Activated B cell treated with CpG ODN at 0.5 μM for 24 hours (primary cell): Measurements from ENCODE around the gene EIPR1. TPM values are rescaled to one million over a fixed set of nuclear protein-coding genes. Genes with fewer than 3 reads are reported as not detected.

Experiments
- ATAC-seq: fragments of 200-7000 bp; cut with Tn5 transposase; one replicate; pipeline ENCODE4 v1.10.0; 2021; ENCODE audit warnings: low read depth, mild to moderate bottlenecking, moderate library complexity
- CTCF ChIA-PET: fragments of 350-600 bp; sonication (Branson Sonifier 250); formaldehyde crosslinking; loops from one replicate; lab custom pipeline; 2021; ENCODE audit warnings: antibody characterized with exemption; lab: Charles Lee
- POLR2A ChIA-PET: fragments of 350-600 bp; sonication (Branson Sonifier 250); formaldehyde crosslinking; loops from one replicate; lab custom pipeline; 2021; ENCODE audit warnings: antibody characterized with exemption; lab: Charles Lee
- DNase-seq: peaks from one replicate; pipeline ENCODE4 v3.0.0; 2022
- H3K27ac Mint-ChIP-seq: one replicate; pipeline ENCODE4 v1.8.0; 2020; ENCODE audit warnings: mixed read lengths
- H3K27me3 Mint-ChIP-seq: one replicate; pipeline ENCODE4 v1.8.0; 2021; ENCODE audit warnings: mixed read lengths
- H3K36me3 Mint-ChIP-seq: one replicate; pipeline ENCODE4 v1.8.0; 2021; ENCODE audit warnings: low read depth, mixed read lengths
- H3K4me1 Mint-ChIP-seq: one replicate; pipeline ENCODE4 v1.8.0; 2021; ENCODE audit warnings: mixed read lengths
- H3K4me3 Mint-ChIP-seq: one replicate; pipeline ENCODE4 v1.8.0; 2020; ENCODE audit warnings: mild to moderate bottlenecking, mixed read lengths
- H3K9me3 Mint-ChIP-seq: one replicate; pipeline ENCODE4 v1.8.0; 2020; ENCODE audit warnings: mixed read lengths
- CTCF ChIP-seq: fragments of 200-600 bp; IDR thresholded peaks from one replicate; pipeline ENCODE4 v1.8.0; 2022; ENCODE audit warnings: antibody characterized with exemption, mild to moderate bottlenecking
- intact Hi-C: fragments of 100-400 bp; cut with micrococcal nuclease; formaldehyde crosslinking; loops from one replicate; pipeline ENCODE4 v1.15.1; 2024
- total RNA-seq: library from RNA; stranded (reverse); gene quantifications from 2 replicates; pipeline ENCODE4 v1.2.3, GENCODE V29; 2022

EIPR1 gene
- total RNA-seq, 1 donor from 2014 or later = 36.3 TPM

- CTCF ChIA-PET = no interaction called here
- POLR2A ChIA-PET = no interaction called here
- Mint-ChIP-seq H3K9me3 (peaks cover 14% of the 10 kb centered on the region), H3K4me3 (no peak overlapping the region), H3K36me3 (peaks cover 58% of the 10 kb centered on the region), H3K27ac (no peak overlapping the region), H3K4me1 (no peaks in the 10 kb centered on the region), H3K27me3 (no peaks in the 10 kb centered on the region)
- intact Hi-C loops = no loop called here
- no peak for TF ChIP-seq CTCF
- DNase-seq (no peak), ATAC-seq (no peak)
These were observed 209.3 kb downstream of the EIPR1 start for GRCh38 chr2:3168230-3168891.

GRCh38 chr2:3163401-3163800 is 214.2 kb downstream of the EIPR1 start:
- CTCF ChIA-PET = no interaction called here
- H3K4me3 Mint-ChIP-seq = no peak overlapping the region
- no peak for ATAC-seq
- DNase-seq = no peak
- TF ChIP-seq CTCF = no peak
- intact Hi-C loops = no loop called here
- H3K27ac Mint-ChIP-seq = no peak overlapping the region
- H3K4me1 Mint-ChIP-seq = no peaks in the 10 kb centered on the region
- POLR2A ChIA-PET = no interaction called here
- peaks cover 19% of the 10 kb centered on the region for H3K9me3 Mint-ChIP-seq
- H3K36me3 Mint-ChIP-seq = peaks cover 60% of the 10 kb centered on the region
- no peaks in the 10 kb centered on the region for H3K27me3 Mint-ChIP-seq

GRCh38 chr2:3162442-3163077 is 215.1 kb downstream of the EIPR1 start:
- intact Hi-C loops = no loop called here
- no peaks in the 10 kb centered on the region for H3K27me3 Mint-ChIP-seq
- H3K4me1 Mint-ChIP-seq = no peaks in the 10 kb centered on the region
- H3K36me3 Mint-ChIP-seq = peaks cover 60% of the 10 kb centered on the region
- TF ChIP-seq CTCF = no peak
- DNase-seq = no peak
- H3K9me3 Mint-ChIP-seq = peaks cover 19% of the 10 kb centered on the region
- H3K27ac Mint-ChIP-seq = no peak overlapping the region
- H3K4me3 Mint-ChIP-seq = no peak overlapping the region
- ChIA-PET POLR2A (no interaction called here), CTCF (no interaction called here)
- no peak for ATAC-seq

GRCh38 chr2:3160751-3161330 is 216.8 kb downstream of the EIPR1 start:
- no peak for ATAC-seq
- Mint-ChIP-seq H3K36me3 (peaks cover 50% of the 10 kb centered on the region), H3K4me3 (no peak overlapping the region), H3K9me3 (peaks cover 19% of the 10 kb centered on the region), H3K4me1 (no peaks in the 10 kb centered on the region), H3K27me3 (no peaks in the 10 kb centered on the region), H3K27ac (no peak overlapping the region)
- ChIA-PET POLR2A (no interaction called here), CTCF (no interaction called here)
- DNase-seq = no peak
- no peak for TF ChIP-seq CTCF
- intact Hi-C loops = no loop called here

- no peak for DNase-seq
- TF ChIP-seq CTCF = no peak
- no peak overlapping the region for H3K4me3 Mint-ChIP-seq
- ATAC-seq = no peak
- peaks cover 46% of the 10 kb centered on the region for H3K36me3 Mint-ChIP-seq
- ChIA-PET POLR2A (no interaction called here), CTCF (no interaction called here)
- peaks cover 4% of the 10 kb centered on the region for H3K4me1 Mint-ChIP-seq
- intact Hi-C loops = no loop called here
- H3K27ac Mint-ChIP-seq = no peak overlapping the region
- no peaks in the 10 kb centered on the region for H3K27me3 Mint-ChIP-seq
- H3K9me3 Mint-ChIP-seq = peaks cover 14% of the 10 kb centered on the region
These were observed 217.7 kb downstream of the EIPR1 start for GRCh38 chr2:3159782-3160545.
